ENCODE data around the gene INSL3. TPM values are rescaled to one million over a fixed set of nuclear protein-coding genes. Genes with fewer than 3 reads are reported as not detected.

The INSL3 gene
- total and polyA plus RNA-seq, 2 of the 8 experiments (the other 6 are each of a cell fraction or from before 2014, with no cell fraction given): 0.41 to 1.5 TPM

DNA sequence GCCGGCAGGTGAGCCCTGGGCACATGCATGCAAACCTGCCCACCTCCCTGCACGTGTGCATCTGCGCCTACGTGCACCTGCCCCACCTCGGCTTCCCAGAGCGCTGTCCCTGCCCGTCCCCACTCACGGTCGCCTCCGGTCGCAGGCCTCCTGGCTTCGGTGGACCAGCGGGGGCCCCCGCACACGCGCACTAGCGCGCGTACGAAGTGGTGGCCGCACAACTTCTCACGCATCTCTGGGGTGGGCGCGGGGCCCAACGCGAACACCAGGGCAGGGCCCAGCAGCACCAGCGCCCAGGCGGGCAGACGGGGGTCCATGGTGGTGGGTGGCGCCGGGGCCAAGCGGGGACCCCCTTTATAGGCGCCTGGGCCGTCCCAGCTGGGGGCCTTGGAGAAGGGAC is at the start of gene INSL3 (continued):
- no peak for TF ChIP-seq EZH2 (IDR thresholded peaks at IDR 0.05; ENCODE audit: low read depth, low read length, severe bottlenecking)
- TF ChIP-seq PHF8 (conservative IDR thresholded peaks at IDR 0.05; ENCODE audit: low read depth, low read length): no peak
- TF ChIP-seq SP4 (IDR thresholded peaks at IDR 0.05; ENCODE audit: low read length): no peak
- TF ChIP-seq HDAC6 (IDR thresholded peaks at IDR 0.05; ENCODE audit: low read depth, low read length): no peak

Data from H1 (cell line).